SK-N-SH (cell line): ENCODE measurements around the gene ABLIM1.
A peak's percentile ranks its signal among the peaks of the same experiment; 100 is the strongest.

ENCODE experiments used
- EP300 ChIP-seq, 2 experiments: IDR thresholded peaks; 2 replicates each; pipeline versions ENCODE4 v1.4.0 to v1.6.1; 2012; ENCODE audit warnings: borderline replicate concordance in 1 of 2, low read depth in 1 of 2, low read length in 1 of 2
- EZH2phosphoT487 ChIP-seq: fragments of 200-600 bp; sonication (generic); IDR thresholded peaks from 2 replicates; pipeline ENCODE4 v1.6.1; 2017; ENCODE audit warnings: low read depth, mixed run types, mild to moderate bottlenecking, antibody characterized with exemption, moderate library complexity, borderline replicate concordance
- GABPA ChIP-seq: IDR thresholded peaks from 2 replicates; pipeline ENCODE4 v1.4.0; 2012; ENCODE audit warnings: low read depth, mild to moderate bottlenecking
- POLR2AphosphoS5 ChIP-seq: IDR thresholded peaks from 2 replicates; pipeline ENCODE4 v1.6.1; 2012; ENCODE audit warnings: low read depth, low read length
- RAD21 ChIP-seq: IDR thresholded peaks from 2 replicates; pipeline ENCODE4 v1.6.1; 2012; ENCODE audit warnings: mild to moderate bottlenecking, low read length
- RFX5 ChIP-seq: IDR thresholded peaks from 2 replicates; pipeline ENCODE4 v1.6.1; 2012; ENCODE audit warnings: mild to moderate bottlenecking, improper control_type of control experiment, low read length
- TAF1 ChIP-seq: IDR thresholded peaks from 2 replicates; pipeline ENCODE4 v1.6.1; 2012; ENCODE audit warnings: low read depth, mild to moderate bottlenecking, low read length, moderate library complexity, borderline replicate concordance
- TEAD4 ChIP-seq: IDR thresholded peaks from 2 replicates; pipeline ENCODE4 v1.4.0; 2012; ENCODE audit warnings: mild to moderate bottlenecking, borderline replicate concordance; ENCODE audit not compliant: insufficient read depth
- TF ChIP-seq, protein P1 (sequence below): IDR thresholded peaks from 2 replicates; pipeline ENCODE4 v1.6.1; 2012; ENCODE audit warnings: mild to moderate bottlenecking, low read depth, low read length, moderate library complexity
- TF ChIP-seq, protein P2 (sequence below): IDR thresholded peaks from 2 replicates; pipeline ENCODE4 v1.4.0; 2012; ENCODE audit warnings: low read depth
- TF ChIP-seq, protein P3 (sequence below): fragments of 200-600 bp; sonication (generic); IDR thresholded peaks from 2 replicates; pipeline ENCODE4 v1.6.1; 2017; ENCODE audit warnings: antibody characterized with exemption, mild to moderate bottlenecking, moderate library complexity
- TF ChIP-seq, protein P4 (sequence below): IDR thresholded peaks from 2 replicates; pipeline ENCODE4; 2012

- TF ChIP-seq EP300 (IDR thresholded peaks at IDR 0.05; ENCODE audit: borderline replicate concordance in 1 of 2, low read depth in 1 of 2, low read length in 1 of 2): no peak
- TF ChIP-seq TEAD4: no peak
- TF ChIP-seq EZH2phosphoT487: no peak
- TF ChIP-seq RAD21: 0 out of 2 replicates have a peak, but pooled peaks have one; percentile 14
- TF ChIP-seq, protein P1, sequence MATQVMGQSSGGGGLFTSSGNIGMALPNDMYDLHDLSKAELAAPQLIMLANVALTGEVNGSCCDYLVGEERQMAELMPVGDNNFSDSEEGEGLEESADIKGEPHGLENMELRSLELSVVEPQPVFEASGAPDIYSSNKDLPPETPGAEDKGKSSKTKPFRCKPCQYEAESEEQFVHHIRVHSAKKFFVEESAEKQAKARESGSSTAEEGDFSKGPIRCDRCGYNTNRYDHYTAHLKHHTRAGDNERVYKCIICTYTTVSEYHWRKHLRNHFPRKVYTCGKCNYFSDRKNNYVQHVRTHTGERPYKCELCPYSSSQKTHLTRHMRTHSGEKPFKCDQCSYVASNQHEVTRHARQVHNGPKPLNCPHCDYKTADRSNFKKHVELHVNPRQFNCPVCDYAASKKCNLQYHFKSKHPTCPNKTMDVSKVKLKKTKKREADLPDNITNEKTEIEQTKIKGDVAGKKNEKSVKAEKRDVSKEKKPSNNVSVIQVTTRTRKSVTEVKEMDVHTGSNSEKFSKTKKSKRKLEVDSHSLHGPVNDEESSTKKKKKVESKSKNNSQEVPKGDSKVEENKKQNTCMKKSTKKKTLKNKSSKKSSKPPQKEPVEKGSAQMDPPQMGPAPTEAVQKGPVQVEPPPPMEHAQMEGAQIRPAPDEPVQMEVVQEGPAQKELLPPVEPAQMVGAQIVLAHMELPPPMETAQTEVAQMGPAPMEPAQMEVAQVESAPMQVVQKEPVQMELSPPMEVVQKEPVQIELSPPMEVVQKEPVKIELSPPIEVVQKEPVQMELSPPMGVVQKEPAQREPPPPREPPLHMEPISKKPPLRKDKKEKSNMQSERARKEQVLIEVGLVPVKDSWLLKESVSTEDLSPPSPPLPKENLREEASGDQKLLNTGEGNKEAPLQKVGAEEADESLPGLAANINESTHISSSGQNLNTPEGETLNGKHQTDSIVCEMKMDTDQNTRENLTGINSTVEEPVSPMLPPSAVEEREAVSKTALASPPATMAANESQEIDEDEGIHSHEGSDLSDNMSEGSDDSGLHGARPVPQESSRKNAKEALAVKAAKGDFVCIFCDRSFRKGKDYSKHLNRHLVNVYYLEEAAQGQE: no peak
- TF ChIP-seq, protein P2, sequence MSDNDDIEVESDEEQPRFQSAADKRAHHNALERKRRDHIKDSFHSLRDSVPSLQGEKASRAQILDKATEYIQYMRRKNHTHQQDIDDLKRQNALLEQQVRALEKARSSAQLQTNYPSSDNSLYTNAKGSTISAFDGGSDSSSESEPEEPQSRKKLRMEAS: peak; percentile 96
- TF ChIP-seq, protein P3, sequence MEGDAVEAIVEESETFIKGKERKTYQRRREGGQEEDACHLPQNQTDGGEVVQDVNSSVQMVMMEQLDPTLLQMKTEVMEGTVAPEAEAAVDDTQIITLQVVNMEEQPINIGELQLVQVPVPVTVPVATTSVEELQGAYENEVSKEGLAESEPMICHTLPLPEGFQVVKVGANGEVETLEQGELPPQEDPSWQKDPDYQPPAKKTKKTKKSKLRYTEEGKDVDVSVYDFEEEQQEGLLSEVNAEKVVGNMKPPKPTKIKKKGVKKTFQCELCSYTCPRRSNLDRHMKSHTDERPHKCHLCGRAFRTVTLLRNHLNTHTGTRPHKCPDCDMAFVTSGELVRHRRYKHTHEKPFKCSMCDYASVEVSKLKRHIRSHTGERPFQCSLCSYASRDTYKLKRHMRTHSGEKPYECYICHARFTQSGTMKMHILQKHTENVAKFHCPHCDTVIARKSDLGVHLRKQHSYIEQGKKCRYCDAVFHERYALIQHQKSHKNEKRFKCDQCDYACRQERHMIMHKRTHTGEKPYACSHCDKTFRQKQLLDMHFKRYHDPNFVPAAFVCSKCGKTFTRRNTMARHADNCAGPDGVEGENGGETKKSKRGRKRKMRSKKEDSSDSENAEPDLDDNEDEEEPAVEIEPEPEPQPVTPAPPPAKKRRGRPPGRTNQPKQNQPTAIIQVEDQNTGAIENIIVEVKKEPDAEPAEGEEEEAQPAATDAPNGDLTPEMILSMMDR: no peak
- TF ChIP-seq POLR2AphosphoS5: 0 out of 2 replicates have a peak, but pooled peaks have one; percentile 2
- TF ChIP-seq RFX5: no peak
- TF ChIP-seq TAF1: peak; percentile 49
- TF ChIP-seq GABPA: no peak
- TF ChIP-seq, protein P4, sequence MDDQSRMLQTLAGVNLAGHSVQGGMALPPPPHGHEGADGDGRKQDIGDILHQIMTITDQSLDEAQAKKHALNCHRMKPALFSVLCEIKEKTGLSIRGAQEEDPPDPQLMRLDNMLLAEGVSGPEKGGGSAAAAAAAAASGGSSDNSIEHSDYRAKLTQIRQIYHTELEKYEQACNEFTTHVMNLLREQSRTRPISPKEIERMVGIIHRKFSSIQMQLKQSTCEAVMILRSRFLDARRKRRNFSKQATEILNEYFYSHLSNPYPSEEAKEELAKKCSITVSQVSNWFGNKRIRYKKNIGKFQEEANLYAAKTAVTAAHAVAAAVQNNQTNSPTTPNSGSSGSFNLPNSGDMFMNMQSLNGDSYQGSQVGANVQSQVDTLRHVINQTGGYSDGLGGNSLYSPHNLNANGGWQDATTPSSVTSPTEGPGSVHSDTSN: no peak
Measured at GRCh38 chr10:114526504-114527238, 131.4 kb downstream of the ABLIM1 start.
